HepG2 (cell line): Measurements from ENCODE around the gene C11orf68. TPM values are rescaled to one million over a fixed set of nuclear protein-coding genes. Genes with fewer than 3 reads are reported as not detected.

Experiments
- BCL6 ChIP-seq: IDR thresholded peaks from 2 replicates; pipeline ENCODE4 v1.6.1; 2016; ENCODE audit warnings: missing genetic modification reagents, missing compliant biosample characterization
- E2F2 ChIP-seq: sonication (generic); formaldehyde crosslinking; IDR thresholded peaks from 2 replicates; pipeline ENCODE4 v1.4.0; 2020; ENCODE audit warnings: missing genetic modification reagents, borderline replicate concordance
- GATAD2A ChIP-seq: IDR thresholded peaks from 2 replicates; pipeline ENCODE4 v1.6.1; 2016
- GPN1 ChIP-seq: sonication (generic); formaldehyde crosslinking; IDR thresholded peaks from 2 replicates; pipeline ENCODE4 v1.5.1; 2020; ENCODE audit warnings: missing genetic modification reagents, borderline replicate concordance
- GTF2F1 ChIP-seq: fragments of 150-350 bp; IDR thresholded peaks from 2 replicates; pipeline ENCODE4 v1.6.1; 2014; ENCODE audit warnings: low read length
- HDAC1 ChIP-seq: sonication (generic); formaldehyde crosslinking; IDR thresholded peaks from 2 replicates; pipeline ENCODE4 v1.5.1; 2020; ENCODE audit warnings: mild to moderate bottlenecking, missing genetic modification reagents
- IRF9 ChIP-seq: sonication (generic); formaldehyde crosslinking; IDR thresholded peaks from 2 replicates; pipeline ENCODE4 v1.8.0; 2022; ENCODE audit warnings: missing genetic modification reagents, mild to moderate bottlenecking, borderline replicate concordance
- MTERF4 ChIP-seq: sonication (generic); formaldehyde crosslinking; IDR thresholded peaks from 2 replicates; pipeline ENCODE4 v1.8.0; 2023; ENCODE audit warnings: mild to moderate bottlenecking, missing genetic modification reagents
- NCOA2 ChIP-seq: sonication (generic); formaldehyde crosslinking; IDR thresholded peaks from 2 replicates; pipeline ENCODE4 v1.8.0; 2022; ENCODE audit warnings: inconsistent platforms
- NCOR1 ChIP-seq: fragments of 200-600 bp; sonication (generic); IDR thresholded peaks from 2 replicates; pipeline ENCODE4 v1.7.0; 2017; ENCODE audit warnings: antibody characterized with exemption, low read length, borderline replicate concordance
- SRSF1 ChIP-seq: fragments of 200-400 bp; formaldehyde crosslinking; optimal IDR thresholded peaks from 2 replicates; pipeline ENCODE3; 2017; ENCODE audit warnings: mild to moderate bottlenecking, low read depth, low read length, moderate library complexity
- TAF15 ChIP-seq: fragments of 200-400 bp; formaldehyde crosslinking; IDR thresholded peaks from one replicate; pipeline ENCODE4 v1.6.1; 2018; ENCODE audit warnings: mild to moderate bottlenecking, low read depth, low read length; ENCODE audit not compliant: poor library complexity, severe bottlenecking
- U2AF2 ChIP-seq: fragments of 200-400 bp; formaldehyde crosslinking; IDR thresholded peaks from 2 replicates; pipeline ENCODE4 v1.6.1; 2017; ENCODE audit warnings: low read depth, mild to moderate bottlenecking, low read length
- ZBED4 ChIP-seq: sonication (generic); formaldehyde crosslinking; IDR thresholded peaks from 2 replicates; pipeline ENCODE4 v1.4.0; 2020; ENCODE audit warnings: missing genetic modification reagents, borderline replicate concordance
- ZBTB42 ChIP-seq: sonication (generic); formaldehyde crosslinking; IDR thresholded peaks from 2 replicates; pipeline ENCODE4 v1.5.0; 2020; ENCODE audit warnings: mild to moderate bottlenecking, missing genetic modification reagents
- ZBTB49 ChIP-seq: sonication (generic); formaldehyde crosslinking; IDR thresholded peaks from 2 replicates; pipeline ENCODE4 v1.4.0; 2020; ENCODE audit warnings: missing genetic modification reagents, borderline replicate concordance
- ZNF17 ChIP-seq: sonication (generic); formaldehyde crosslinking; IDR thresholded peaks from 2 replicates; pipeline ENCODE4 v1.5.0; 2020; ENCODE audit warnings: mild to moderate bottlenecking, missing genetic modification reagents
- ZNF546 ChIP-seq: sonication (generic); formaldehyde crosslinking; conservative IDR thresholded peaks from 2 replicates; pipeline ENCODE4 v1.8.1; 2023; ENCODE audit warnings: mild to moderate bottlenecking, missing genetic modification reagents
- ZNF629 ChIP-seq: sonication (generic); formaldehyde crosslinking; conservative IDR thresholded peaks from 2 replicates; pipeline ENCODE4 v1.5.0; 2020; ENCODE audit warnings: missing genetic modification reagents
- ZNF776 ChIP-seq: sonication (generic); formaldehyde crosslinking; IDR thresholded peaks from 2 replicates; pipeline ENCODE4 v1.4.0; 2020; ENCODE audit warnings: mild to moderate bottlenecking, missing genetic modification reagents
- polyA plus RNA-seq, 8 experiments: library from polyadenylated mRNA; depleted of rRNA in 3 of 8; stranded (reverse) in 7 of 8; unstranded in 1 of 8; fragments of >200 nt; fragmentation: Illumina TruSeq in 4 of 8; extraction: Trizol in 4 of 8; gene quantifications; 2 replicates each; pipeline versions ENCODE4 v1.2.1 to v1.2.3, GENCODE V29; 2011 to 2016; ENCODE audit warnings: low read depth in 4 of 8, missing spikeins in 1 of 8, mixed read lengths in 1 of 8; ENCODE audit not compliant: insufficient read depth in 1 of 8
- total RNA-seq, 5 experiments: library from RNA; depleted of rRNA; stranded (reverse); fragments of >200 nt; fragmentation: Illumina TruSeq; extraction: Trizol; gene quantifications; 2 replicates each; pipeline ENCODE4 v1.2.3, GENCODE V29; 2016; ENCODE audit warnings: low read depth in 1 of 5

Gene C11orf68
- total and polyA plus RNA-seq, 2 of the 13 experiments (the other 11 are each of a cell fraction or from before 2014, with no cell fraction given): 8.4 to 28.3 TPM

GRCh38 chr11:65873318-65874156, 45.3 kb downstream of the C11orf68 start (continued):
- TF ChIP-seq ZBED4 (CRISPR knock-in tag) (no peak), ZBTB49 (CRISPR knock-in tag) (no peak), GPN1 (no peak), U2AF2 (no peak), ZNF17 (CRISPR knock-in tag) (no peak), NCOR1 (no peak), IRF9 (peak; percentile 69), SRSF1 (no peak), GATAD2A (CRISPR knock-in tag) (0 out of 2 replicates have a peak, but pooled peaks have one; percentile 35), E2F2 (CRISPR knock-in tag) (no peak), BCL6 (CRISPR knock-in tag) (peak; percentile 45), ZNF546 (no peak), TAF15 (no peak), ZNF629 (no peak), GTF2F1 (no peak), ZBTB42 (CRISPR knock-in tag) (no peak), ZNF776 (CRISPR knock-in tag) (peak; percentile 56; the same call in 1 of the 2 replicates), HDAC1 (CRISPR knock-in tag) (peak; percentile 85), MTERF4 (CRISPR knock-in tag) (peak; percentile 55; the same call in 1 of the 2 replicates), NCOA2 (CRISPR knock-in tag) (no peak; the same call in 1 of the 2 replicates)
